Measurements from ENCODE around the gene SLC22A23. TPM values are rescaled to one million over a fixed set of nuclear protein-coding genes. Genes with fewer than 3 reads are reported as not detected.

SLC22A23 gene
- total and polyA plus RNA-seq, 2 experiments from 2014 or later, result 6.1 to 38.3 TPM

GRCh38 chr6:3359101-3359752 is 97.6 kb downstream of the SLC22A23 start:
- no peak for ATAC-seq
- Mint-ChIP-seq H3K9me3 (peaks cover 3% of the 10 kb centered on the region; the same call in 1 of the 3 replicates), H3K4me3 (no peak overlapping the region), H3K36me3 (ENCODE audit: low read depth) (peaks cover 15% of the 10 kb centered on the region), H3K27me3 (ENCODE audit: insufficient read depth, low read depth, poor library complexity) (peaks cover 18% of the 10 kb centered on the region), H3K4me1 (peaks cover 70% of the 10 kb centered on the region), H3K27ac (no peak overlapping the region)
- no peak for TF ChIP-seq ZNF331 (CRISPR knock-in tag; IDR thresholded peaks at IDR 0.05; ENCODE audit: low read depth)
- no peak for TF ChIP-seq EZH2 (IDR thresholded peaks at IDR 0.05; ENCODE audit: low read depth, unreplicated experiment)
- TF ChIP-seq ZNF462 (CRISPR knock-in tag; IDR thresholded peaks at IDR 0.05), result no peak
- TF ChIP-seq CREB1 (CRISPR knock-in tag; IDR thresholded peaks at IDR 0.05; ENCODE audit: low read depth), result no peak
- TF ChIP-seq REST (IDR thresholded peaks at IDR 0.05; ENCODE audit: unreplicated experiment), result no peak
- TF ChIP-seq ETS1 (IDR thresholded peaks at IDR 0.05), result no peak
- TF ChIP-seq POLR2AphosphoS5 (IDR thresholded peaks at IDR 0.05; ENCODE audit: low read depth), result no peak
- TF ChIP-seq EZH2phosphoT487 (IDR thresholded peaks at IDR 0.05; ENCODE audit: unreplicated experiment), result no peak
- TF ChIP-seq ZNF114 (CRISPR knock-in tag; IDR thresholded peaks at IDR 0.05), result no peak
- no peak for TF ChIP-seq NANOG (IDR thresholded peaks at IDR 0.05; ENCODE audit: borderline replicate concordance)
- no peak for TF ChIP-seq JUNB (IDR thresholded peaks at IDR 0.05; ENCODE audit: unreplicated experiment)
- no peak for TF ChIP-seq CTCF (conservative IDR thresholded peaks at IDR 0.05; ENCODE audit: low read depth in 2 of 2)
- TF ChIP-seq STAT1 (IDR thresholded peaks at IDR 0.05; ENCODE audit: unreplicated experiment), result no peak
- no peak overlapping the region for H2AFZ ChIP-seq
- H3K79me2 ChIP-seq (replicated peaks; ENCODE audit: insufficient read depth), result peaks cover 30% of the 10 kb centered on the region
- no peaks in the 10 kb centered on the region for H3K27me3 ChIP-seq (ENCODE audit: insufficient read depth)
- no peak for DNase-seq (ENCODE audit: low spot score)
- H3K4me3 ChIP-seq, result no peak overlapping the region
- H4K20me1 ChIP-seq (replicated peaks; ENCODE audit: insufficient read depth), result peaks cover 4% of the 10 kb centered on the region; the same call in 1 of the 2 replicates
- H3K9me2 ChIP-seq (ENCODE audit: insufficient read depth), result no peaks in the 10 kb centered on the region
- no peak overlapping the region for H3K4me2 ChIP-seq
- peaks cover 28% of the 10 kb centered on the region for H3K4me1 ChIP-seq (ENCODE audit: insufficient read depth)
- no peak overlapping the region for H3K27ac ChIP-seq (ENCODE audit: low read depth)
- H3F3A ChIP-seq (replicated peaks; ENCODE audit: low read depth), result peaks cover 19% of the 10 kb centered on the region; the same call in 1 of the 2 replicates
- H3K36me3 ChIP-seq (ENCODE audit: insufficient read depth), result no peaks in the 10 kb centered on the region
